Trophoblast cell (in vitro differentiated cells and primary cell): Measurements from ENCODE around the gene CLCF1.

ENCODE experiments used
- DNase-seq, 2 donors: peaks; one replicate each; pipeline ENCODE4 v3.0.0-alpha.2; 2016
- H2AFZ ChIP-seq: 2 replicates; pipeline ENCODE4 v1.6.1; 2013; ENCODE audit warnings: low read length, moderate library complexity, mild to moderate bottlenecking; ENCODE audit not compliant: insufficient read depth, poor library complexity
- H2AK5ac ChIP-seq: 2 replicates; pipeline ENCODE4 v1.6.1; 2013; ENCODE audit warnings: mild to moderate bottlenecking, low read length
- H2BK120ac ChIP-seq: 2 replicates; pipeline ENCODE4 v1.6.1; 2013; ENCODE audit warnings: low read length, mild to moderate bottlenecking, moderate library complexity; ENCODE audit not compliant: insufficient read depth, poor library complexity
- H2BK12ac ChIP-seq: 2 replicates; pipeline ENCODE4 v1.6.1; 2013; ENCODE audit warnings: mild to moderate bottlenecking, low read length, moderate library complexity
- H2BK5ac ChIP-seq: 2 replicates; pipeline ENCODE4 v1.6.1; 2013; ENCODE audit warnings: low read length, low read depth, moderate library complexity, mild to moderate bottlenecking; ENCODE audit not compliant: poor library complexity
- H3K14ac ChIP-seq: 2 replicates; pipeline ENCODE4 v1.6.1; 2013; ENCODE audit warnings: mild to moderate bottlenecking, low read length
- H3K18ac ChIP-seq: 2 replicates; pipeline ENCODE4 v1.6.1; 2013; ENCODE audit warnings: mild to moderate bottlenecking, low read length
- H3K23ac ChIP-seq: 2 replicates; pipeline ENCODE4 v1.6.1; 2013; ENCODE audit warnings: low read length
- H3K27ac ChIP-seq: 2 replicates; pipeline ENCODE4 v1.5.1; 2013; ENCODE audit warnings: low read depth, mild to moderate bottlenecking, inconsistent platforms, low read length, moderate library complexity
- H3K27me3 ChIP-seq: 2 replicates; pipeline ENCODE4 v1.6.1; 2013; ENCODE audit warnings: inconsistent platforms, mild to moderate bottlenecking, low read length, moderate library complexity; ENCODE audit not compliant: insufficient read depth
- H3K36me3 ChIP-seq, 2 experiments: 1 replicate in 1 of 2; 2 replicates in 1 of 2; pipeline ENCODE4 v1.6.1; 2013; ENCODE audit warnings: low read length in 2 of 2, mild to moderate bottlenecking in 2 of 2, moderate library complexity in 1 of 2; ENCODE audit not compliant: insufficient read depth in 2 of 2, control insufficient read depth in 1 of 2
- H3K4ac ChIP-seq: 2 replicates; pipeline ENCODE4 v1.6.1; 2013; ENCODE audit warnings: low read depth, mild to moderate bottlenecking, low read length, moderate library complexity
- H3K4me1 ChIP-seq, 2 experiments: 1 replicate in 1 of 2; 2 replicates in 1 of 2; pipeline ENCODE4 v1.6.1; 2013; ENCODE audit warnings: low read length in 2 of 2, mild to moderate bottlenecking in 2 of 2, moderate library complexity in 1 of 2; ENCODE audit not compliant: insufficient read depth in 2 of 2, control insufficient read depth in 1 of 2
- H3K4me2 ChIP-seq: 2 replicates; pipeline ENCODE4 v1.6.1; 2013; ENCODE audit warnings: inconsistent platforms, mild to moderate bottlenecking, low read length, moderate library complexity
- H3K4me3 ChIP-seq: 2 replicates; pipeline ENCODE4 v1.5.1; 2013; ENCODE audit warnings: mild to moderate bottlenecking, low read depth, low read length, inconsistent platforms
- H3K79me1 ChIP-seq: one replicate; pipeline ENCODE4 v1.6.1; 2013; ENCODE audit warnings: low read length
- H3K79me2 ChIP-seq: 2 replicates; pipeline ENCODE4 v1.6.1; 2013; ENCODE audit warnings: low read length, mild to moderate bottlenecking; ENCODE audit not compliant: control insufficient read depth, insufficient read depth, poor library complexity
- H3K9ac ChIP-seq: 2 replicates; pipeline ENCODE4 v1.6.1; 2013; ENCODE audit warnings: mild to moderate bottlenecking, low read length
- H3K9me3 ChIP-seq: 2 replicates; pipeline ENCODE4 v1.6.1; 2013; ENCODE audit warnings: low read depth, mild to moderate bottlenecking, control low read depth, inconsistent platforms, low read length; ENCODE audit not compliant: insufficient read depth
- H4K12ac ChIP-seq: 2 replicates; pipeline ENCODE4 v1.6.1; 2013; ENCODE audit warnings: low read depth, mild to moderate bottlenecking, low read length, moderate library complexity
- H4K8ac ChIP-seq: 2 replicates; pipeline ENCODE4 v1.6.1; 2013; ENCODE audit warnings: low read depth, mild to moderate bottlenecking, low read length, moderate library complexity
- H4K91ac ChIP-seq: one replicate; pipeline ENCODE4 v1.6.1; 2013; ENCODE audit warnings: low read depth, mild to moderate bottlenecking, low read length, moderate library complexity
- WGBS: extraction: QIAGEN DNeasy Blood & Tissue Kit; methylation state at CpG from one replicate; pipeline ENCODE4 v1.1.7; 2013; ENCODE audit warnings: missing lambda C conversion rate; ENCODE audit not compliant: insufficient read length, insufficient coverage; ENCODE audit errors: extremely low coverage; 5-methylcytosine and 5-hydroxymethylcytosine counted together

CLCF1 gene

DNA sequence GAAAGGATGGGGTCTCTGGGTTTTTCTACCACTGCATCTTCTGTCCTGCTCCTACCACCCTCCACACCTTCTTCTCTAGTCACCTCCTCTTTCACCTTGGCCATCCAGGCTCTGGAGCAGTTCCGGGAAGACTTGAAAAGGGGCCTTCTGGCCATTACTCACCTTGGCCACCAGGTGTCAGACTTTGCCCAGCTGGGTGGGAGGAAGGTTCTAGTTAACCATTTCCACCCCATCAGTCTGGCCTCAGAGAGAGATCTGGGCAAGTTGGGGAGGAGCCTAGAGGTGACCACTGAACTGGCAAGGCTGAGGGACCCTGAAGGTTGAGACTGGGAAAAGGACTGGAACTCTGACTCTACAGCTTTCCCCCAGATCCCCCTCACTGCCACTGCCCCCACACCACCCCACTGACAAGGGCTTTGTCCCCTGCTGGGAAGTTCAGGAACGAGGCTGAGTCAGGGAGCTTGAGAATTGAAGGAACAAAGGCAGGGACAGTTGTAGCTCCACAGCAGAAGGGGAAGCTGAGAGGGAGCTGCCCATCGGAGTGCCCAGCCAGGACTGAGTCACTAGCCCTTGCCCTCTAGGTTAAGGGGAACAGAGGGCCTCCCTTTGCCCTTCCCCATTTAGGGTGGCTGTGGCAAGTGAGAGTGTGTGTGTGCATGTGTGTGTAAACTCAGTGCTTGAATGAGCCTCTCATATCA lies 16.4 kb downstream of the CLCF1 start:
- H3K14ac ChIP-seq: no peak overlapping the region
- WGBS: no CpG with 5 or more reads among the region's 3 CpGs

DNA sequence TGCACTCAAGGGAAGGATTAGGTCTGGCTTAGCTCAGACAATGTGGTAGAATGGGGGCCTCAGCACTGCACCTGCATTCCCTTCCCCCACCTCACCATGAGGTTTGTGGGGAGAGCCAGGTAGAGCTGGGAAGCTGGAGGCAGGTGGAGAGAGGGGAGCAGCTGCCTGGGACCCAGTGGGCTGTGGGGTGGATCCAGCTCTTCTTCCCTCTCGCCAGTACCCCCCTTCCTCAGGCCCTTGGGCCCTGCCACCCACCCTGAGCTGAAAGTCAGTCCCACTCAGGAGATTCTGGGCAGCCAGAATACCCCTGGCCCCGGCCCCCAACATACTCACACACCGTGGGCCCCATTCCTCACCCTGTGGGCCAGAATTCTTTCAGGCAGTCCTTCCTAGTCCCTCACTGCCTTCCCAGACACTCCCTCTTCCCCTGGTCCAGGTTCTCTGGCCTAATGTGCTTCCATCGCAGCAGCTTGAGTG lies 17.0 kb downstream of the CLCF1 start:
- no peak for DNase-seq
- Histone ChIP-seq H3K79me1 (peaks cover 19% of the 10 kb centered on the region), H3K27me3 (no peaks in the 10 kb centered on the region), H3K4me2 (no peak overlapping the region), H3K9ac (no peak overlapping the region), H4K8ac (no peak overlapping the region), H3K4ac (no peak overlapping the region), H3K18ac (no peak overlapping the region), H3K79me2 (peaks cover 9% of the 10 kb centered on the region), H2BK5ac (no peak overlapping the region), H3K14ac (no peak overlapping the region), H3K36me3 (no peaks in the 10 kb centered on the region), H2AFZ (peak overlapping the region; percentile 33), H3K27ac (no peak overlapping the region), H2BK12ac (no peak overlapping the region), H2AK5ac (peak overlapping the region; percentile 53), H3K23ac (no peak overlapping the region), H3K9me3 (no peaks in the 10 kb centered on the region), H3K4me3 (no peak overlapping the region), H2BK120ac (no peak overlapping the region), H4K12ac (no peak overlapping the region), H3K4me1 (peaks cover 18 to 25% of the 10 kb centered on the region in 2 experiments), H4K91ac (peak overlapping the region; percentile 20)
- no CpG with 5 or more reads among the region's 4 CpGs for WGBS

More for the DNA sequence above, 16.4 kb downstream of the CLCF1 start:
- Histone ChIP-seq H4K8ac (peak overlapping the region; percentile 0), H3K27ac (no peak overlapping the region), H2AK5ac (peak overlapping the region; percentile 13), H3K4me2 (no peak overlapping the region), H3K18ac (no peak overlapping the region), H3K9ac (no peak overlapping the region), H2AFZ (peak overlapping the region; percentile 33), H3K9me3 (no peaks in the 10 kb centered on the region), H3K79me2 (peaks cover 9% of the 10 kb centered on the region), H3K4me3 (no peak overlapping the region), H3K36me3 (no peaks in the 10 kb centered on the region), H3K79me1 (peaks cover 19% of the 10 kb centered on the region), H2BK120ac (no peak overlapping the region), H4K91ac (peak overlapping the region; percentile 64), H3K4ac (no peak overlapping the region), H2BK5ac (no peak overlapping the region), H3K4me1 (peaks cover 18 to 25% of the 10 kb centered on the region in 2 experiments), H3K23ac (no peak overlapping the region), H3K27me3 (no peaks in the 10 kb centered on the region), H4K12ac (no peak overlapping the region), H2BK12ac (no peak overlapping the region)
- peak; percentile 45 to 88 for DNase-seq

DNA sequence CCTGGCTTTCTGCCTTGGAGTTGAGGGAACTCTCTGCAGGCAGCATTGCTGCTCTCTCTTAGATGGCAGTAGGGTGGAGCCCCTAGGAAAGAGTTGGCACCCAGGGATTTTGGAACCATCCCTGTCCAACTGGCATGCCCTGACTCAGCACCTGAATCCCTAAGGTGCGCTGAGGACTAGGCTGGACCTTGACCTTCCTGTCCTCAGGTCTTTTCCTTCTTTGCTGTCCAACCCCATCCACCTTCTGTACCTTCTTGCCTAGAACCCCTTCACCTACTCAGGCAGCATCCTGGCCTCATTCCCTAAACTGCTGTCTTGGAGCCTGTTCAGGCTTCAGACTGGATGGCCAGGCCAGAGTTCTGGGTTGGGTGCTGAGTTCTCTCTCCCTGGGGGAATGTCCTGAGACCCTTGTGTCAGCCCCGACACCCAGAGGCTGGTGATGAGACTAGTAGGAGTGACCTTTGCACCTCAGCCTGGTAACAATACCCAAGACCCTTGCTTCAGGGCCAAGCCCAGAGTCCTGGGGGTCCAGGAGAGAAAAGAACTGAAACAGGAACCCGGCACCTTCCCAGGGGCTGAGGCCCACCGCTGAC lies 17.5 kb downstream of the CLCF1 start:
- H3K79me2 ChIP-seq: peaks cover 9% of the 10 kb centered on the region
- no peak overlapping the region for H3K4me2 ChIP-seq
- no peak for DNase-seq
- no peak overlapping the region for H2AFZ ChIP-seq
- peaks cover 18 to 25% of the 10 kb centered on the region in 2 experiments for H3K4me1 ChIP-seq
- peak overlapping the region; percentile 61 for H2AK5ac ChIP-seq
- no peaks in the 10 kb centered on the region for H3K27me3 ChIP-seq
- no CpG with 5 or more reads among the region's 4 CpGs for WGBS
- H4K91ac ChIP-seq: peak overlapping the region; percentile 20
- no peak overlapping the region for H2BK120ac ChIP-seq
- H3K27ac ChIP-seq: no peak overlapping the region
- H4K8ac ChIP-seq: no peak overlapping the region
- H2BK12ac ChIP-seq: peak overlapping the region; percentile 44
- H3K4me3 ChIP-seq: no peak overlapping the region
- H2BK5ac ChIP-seq: no peak overlapping the region
- no peak overlapping the region for H3K18ac ChIP-seq
- no peak overlapping the region for H3K23ac ChIP-seq
- peaks cover 19% of the 10 kb centered on the region for H3K79me1 ChIP-seq
- H3K36me3 ChIP-seq: no peaks in the 10 kb centered on the region
- no peak overlapping the region for H3K14ac ChIP-seq
- no peak overlapping the region for H3K9ac ChIP-seq
- no peak overlapping the region for H3K4ac ChIP-seq
- H4K12ac ChIP-seq: no peak overlapping the region
- H3K9me3 ChIP-seq: no peaks in the 10 kb centered on the region

DNA sequence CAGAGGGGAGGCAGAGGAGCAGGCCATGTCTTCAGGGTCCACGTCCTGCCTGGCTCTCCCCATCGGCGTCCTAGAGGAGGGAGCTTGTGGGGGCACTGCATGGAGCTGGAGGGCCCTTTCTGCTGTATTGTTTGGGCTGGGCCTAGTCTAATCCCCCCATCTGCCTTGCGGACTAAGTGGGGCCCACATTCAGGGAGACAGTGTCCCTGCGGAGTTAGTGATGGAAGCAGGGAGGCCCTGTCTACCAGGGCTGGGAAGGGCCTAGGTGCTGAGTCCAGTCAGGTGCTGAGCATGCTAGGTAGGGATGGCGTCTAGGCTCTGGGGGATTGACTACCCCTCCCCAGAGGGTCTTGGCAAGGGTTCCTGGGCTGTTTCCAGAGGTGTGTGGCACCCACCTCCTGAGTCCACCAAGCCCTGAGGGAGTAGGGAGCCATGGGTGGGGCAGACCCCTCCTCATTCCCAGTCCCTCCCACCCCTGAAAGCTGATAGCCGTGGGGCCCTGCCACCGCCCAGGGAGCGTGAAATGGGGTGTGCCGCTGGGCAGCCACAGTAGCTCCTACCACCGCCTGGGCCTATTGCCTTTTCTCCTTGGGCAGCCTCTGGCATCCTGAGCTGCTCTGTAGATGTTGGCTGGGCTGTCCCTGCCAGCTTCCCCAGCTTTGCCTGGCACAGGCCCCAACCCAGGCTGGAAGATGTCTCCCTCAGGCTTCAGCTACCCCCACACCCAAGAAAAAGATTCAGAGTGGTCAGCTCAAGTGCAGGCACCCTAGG lies 18.2 kb downstream of the CLCF1 start:
- DNase-seq: no peak
- Histone ChIP-seq H2BK120ac (peak overlapping the region; percentile 43), H3K4me3 (no peak overlapping the region), H3K27me3 (no peaks in the 10 kb centered on the region), H3K9me3 (no peaks in the 10 kb centered on the region), H4K91ac (peak overlapping the region; percentile 82), H3K27ac (peak overlapping the region; percentile 43), H4K12ac (no peak overlapping the region), H3K18ac (peak overlapping the region; percentile 20), H3K4ac (peak overlapping the region; percentile 16), H3K79me1 (peaks cover 19% of the 10 kb centered on the region), H2AFZ (no peak overlapping the region), H3K4me2 (no peak overlapping the region), H3K23ac (no peak overlapping the region), H3K4me1 (peaks cover 18 to 25% of the 10 kb centered on the region in 2 experiments), H2BK5ac (peak overlapping the region; percentile 52), H2AK5ac (peak overlapping the region; percentile 61), H3K9ac (no peak overlapping the region), H3K79me2 (peaks cover 9% of the 10 kb centered on the region), H2BK12ac (peak overlapping the region; percentile 41), H4K8ac (peak overlapping the region; percentile 32), H3K14ac (peak overlapping the region; percentile 52), H3K36me3 (no peaks in the 10 kb centered on the region)
- WGBS: no CpG with 5 or more reads among the region's 11 CpGs
